ENCODE results near the gene DLGAP1.

- no peak for TF ChIP-seq CTCF (IDR thresholded peaks at IDR 0.05)
- no peak for TF ChIP-seq EP300 (IDR thresholded peaks at IDR 0.05)
- no peak for TF ChIP-seq POLR2A (IDR thresholded peaks at IDR 0.05)
Measured at GRCh38 chr18:3816610-3817363, 638.3 kb downstream of the DLGAP1 start.
